ENCODE data around the gene MAPK10. TPM values are rescaled to one million over a fixed set of nuclear protein-coding genes. Genes with fewer than 3 reads are reported as not detected.

MAPK10 gene
- total RNA-seq, 1 donor from 2014 or later, result 2.2 TPM

DNA sequence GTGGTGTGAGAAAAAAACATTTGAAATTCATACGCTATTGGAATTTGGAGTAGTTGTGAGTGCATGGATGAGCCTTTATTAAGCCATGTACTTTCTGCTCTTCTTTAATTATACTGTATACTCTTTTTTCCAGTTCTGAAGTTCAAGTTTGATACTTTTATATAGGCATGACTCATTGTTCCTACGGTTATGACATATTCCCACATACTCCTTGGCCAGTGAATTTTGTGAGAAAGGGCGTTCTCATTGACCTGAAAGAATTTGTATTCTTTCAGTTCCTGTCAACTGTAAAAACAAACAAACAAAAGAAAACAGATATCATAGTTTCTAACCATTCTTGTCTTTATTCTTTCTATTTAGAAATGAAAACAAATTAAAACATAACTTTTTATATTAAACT lies 407.3 kb downstream of the MAPK10 start:
- DNase-seq (ENCODE audit: low read depth), result no peak
- no peak overlapping the region for H3K4me3 ChIP-seq (ENCODE audit: low read depth, low read length)
- TF ChIP-seq, protein P1, sequence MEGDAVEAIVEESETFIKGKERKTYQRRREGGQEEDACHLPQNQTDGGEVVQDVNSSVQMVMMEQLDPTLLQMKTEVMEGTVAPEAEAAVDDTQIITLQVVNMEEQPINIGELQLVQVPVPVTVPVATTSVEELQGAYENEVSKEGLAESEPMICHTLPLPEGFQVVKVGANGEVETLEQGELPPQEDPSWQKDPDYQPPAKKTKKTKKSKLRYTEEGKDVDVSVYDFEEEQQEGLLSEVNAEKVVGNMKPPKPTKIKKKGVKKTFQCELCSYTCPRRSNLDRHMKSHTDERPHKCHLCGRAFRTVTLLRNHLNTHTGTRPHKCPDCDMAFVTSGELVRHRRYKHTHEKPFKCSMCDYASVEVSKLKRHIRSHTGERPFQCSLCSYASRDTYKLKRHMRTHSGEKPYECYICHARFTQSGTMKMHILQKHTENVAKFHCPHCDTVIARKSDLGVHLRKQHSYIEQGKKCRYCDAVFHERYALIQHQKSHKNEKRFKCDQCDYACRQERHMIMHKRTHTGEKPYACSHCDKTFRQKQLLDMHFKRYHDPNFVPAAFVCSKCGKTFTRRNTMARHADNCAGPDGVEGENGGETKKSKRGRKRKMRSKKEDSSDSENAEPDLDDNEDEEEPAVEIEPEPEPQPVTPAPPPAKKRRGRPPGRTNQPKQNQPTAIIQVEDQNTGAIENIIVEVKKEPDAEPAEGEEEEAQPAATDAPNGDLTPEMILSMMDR (conservative IDR thresholded peaks at IDR 0.05; ENCODE audit: low read depth, low read length), result no peak

DNA sequence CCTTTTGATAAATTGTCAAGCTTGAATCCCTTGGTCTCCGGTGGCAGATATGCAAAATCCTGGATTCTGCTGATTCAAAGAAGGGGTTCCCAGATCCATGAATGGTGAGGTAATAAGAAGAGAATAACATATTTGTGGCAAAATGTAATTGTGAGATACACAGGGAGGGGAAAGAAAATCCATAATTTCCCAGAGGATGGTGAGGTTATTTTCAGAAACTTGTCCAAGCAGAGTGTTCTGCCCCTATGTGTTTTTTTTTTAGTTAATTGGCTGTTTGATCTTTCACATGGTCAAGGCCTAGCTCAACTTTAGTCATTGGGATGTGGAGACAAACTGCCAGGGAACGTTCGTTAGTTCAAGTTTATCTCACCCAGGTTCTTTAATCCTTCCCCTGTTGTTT lies 408.8 kb downstream of the MAPK10 start:
- TF ChIP-seq, protein P1 (conservative IDR thresholded peaks at IDR 0.05; ENCODE audit: low read depth, low read length), result no peak

DNA sequence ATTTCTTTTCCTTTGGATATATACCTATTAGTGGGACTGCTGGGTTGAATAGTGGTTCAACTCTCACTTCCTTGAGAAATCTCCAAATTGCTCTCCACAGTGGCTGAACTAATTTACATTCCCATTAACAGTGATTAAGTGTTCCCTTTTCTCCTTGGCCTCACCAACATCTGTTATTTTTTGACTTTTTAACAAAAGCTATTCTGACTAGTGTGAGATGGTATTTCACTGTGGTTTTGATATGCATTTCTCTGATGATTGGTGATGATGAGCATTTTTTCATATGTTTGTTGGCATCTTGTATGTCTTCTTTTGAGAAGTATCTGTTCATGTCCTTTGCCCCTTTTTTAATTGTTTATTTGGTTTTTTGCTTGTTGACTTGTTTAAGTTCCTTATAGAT lies 413.0 kb downstream of the MAPK10 start:
- TF ChIP-seq, protein P1 (conservative IDR thresholded peaks at IDR 0.05; ENCODE audit: low read depth, low read length), result no peak
- DNase-seq (ENCODE audit: low read depth), result no peak
- H3K4me3 ChIP-seq (ENCODE audit: low read depth, low read length), result no peak overlapping the region

More for the DNA sequence above, 408.8 kb downstream of the MAPK10 start:
- no peak for DNase-seq (ENCODE audit: low read depth)
- no peak overlapping the region for H3K4me3 ChIP-seq (ENCODE audit: low read depth, low read length)

DNA sequence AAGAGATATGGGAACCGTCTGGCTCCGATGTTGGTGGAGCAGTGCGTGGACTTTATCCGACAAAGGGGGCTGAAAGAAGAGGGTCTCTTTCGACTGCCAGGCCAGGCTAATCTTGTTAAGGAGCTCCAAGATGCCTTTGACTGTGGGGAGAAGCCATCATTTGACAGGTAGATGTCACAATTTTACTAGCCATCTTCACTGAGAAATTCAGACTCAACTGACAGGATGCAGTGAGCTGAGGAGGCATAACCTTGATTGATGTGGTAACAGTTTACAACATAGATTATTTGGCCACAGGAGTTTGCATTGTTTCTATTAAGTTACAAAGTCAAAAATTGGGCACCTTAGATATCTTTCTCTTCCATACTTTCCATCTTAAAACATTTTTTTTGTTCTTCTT lies 417.7 kb downstream of the MAPK10 start:
- no peak for DNase-seq (ENCODE audit: low read depth)
- no peak overlapping the region for H3K4me3 ChIP-seq (ENCODE audit: low read depth, low read length)
- TF ChIP-seq, protein P1 (conservative IDR thresholded peaks at IDR 0.05; ENCODE audit: low read depth, low read length), result no peak

DNA sequence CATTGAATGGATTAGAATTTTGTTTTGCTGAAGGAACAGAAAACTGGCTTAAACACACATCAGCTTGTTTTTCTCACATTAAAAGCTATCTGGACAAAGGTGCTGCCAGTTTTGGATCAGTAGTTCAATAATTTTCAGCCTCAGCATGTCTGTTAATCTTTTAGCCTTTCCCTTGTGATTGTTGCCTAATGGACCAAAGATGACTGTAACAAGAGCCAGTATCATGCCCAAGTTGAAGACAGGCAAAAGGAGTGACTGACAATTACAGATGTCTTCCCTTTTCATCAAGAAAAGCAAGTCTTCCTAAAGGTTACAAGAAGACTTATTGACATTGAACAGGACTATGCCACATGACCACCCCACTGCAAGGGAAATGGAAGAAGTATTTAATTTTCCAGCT lies 419.7 kb downstream of the MAPK10 start:
- DNase-seq (ENCODE audit: low read depth), result no peak
- no peak overlapping the region for H3K4me3 ChIP-seq (ENCODE audit: low read depth, low read length)
- TF ChIP-seq, protein P1 (conservative IDR thresholded peaks at IDR 0.05; ENCODE audit: low read depth, low read length), result no peak

Other genes with a start within 250 kb of the MAPK10 start
- gene PTPN13, start 234.3 kb upstream of the MAPK10 start, total RNA-seq, result 16.3 and 19.8 TPM in 2 replicates

All from epithelial cell of proximal tubule (primary cell).